T-helper 2 cell (primary cell): ENCODE data around the gene DYNLT5.
"Not testable (repeated sequence)": the region's sequence is repeated elsewhere in the genome, so short reads cannot be mapped to it uniquely, and the experiment has no call there.

Source experiments
- DNase-seq, 5 experiments: peaks; one replicate each; pipeline versions ENCODE4 v3.0.0 to v3.0.0-alpha.2; 2012 to 2022

DYNLT5 gene

GRCh38 chr1:66750577-66750976 is 1.7 kb upstream of the DYNLT5 start:
- DNase-seq = peak in 1 of 5 experiments; percentile 31

GRCh38 chr1:66751160-66751559 is 1.1 kb upstream of the DYNLT5 start:
- DNase-seq = no peak

GRCh38 chr1:66752671-66753371 is 562 bp downstream of the DYNLT5 start:
- no peak for DNase-seq

GRCh38 chr1:66757722-66758240 is 5.5 kb downstream of the DYNLT5 start:
- no peak for DNase-seq

GRCh38 chr1:66758241-66758755 is 6.0 kb downstream of the DYNLT5 start:
- DNase-seq = no peak

- DNase-seq = no peak
These were observed 8.2 kb downstream of the DYNLT5 start for GRCh38 chr1:66760506-66760905.

GRCh38 chr1:66761221-66761620 is 9.0 kb downstream of the DYNLT5 start:
- DNase-seq = no peak

- peak in 4 of 5 experiments; percentile 9 to 67 (median 16) for DNase-seq
These were observed 12.8 kb downstream of the DYNLT5 start for GRCh38 chr1:66764994-66765578.

GRCh38 chr1:66767626-66768025 is 15.4 kb downstream of the DYNLT5 start:
- DNase-seq = no peak

- no peak for DNase-seq
These were observed 16.7 kb downstream of the DYNLT5 start for GRCh38 chr1:66768965-66769364.

GRCh38 chr1:66769512-66770229 is 17.4 kb downstream of the DYNLT5 start:
- DNase-seq = peak in 2 of 5 experiments; percentile 1 to 72

GRCh38 chr1:66770240-66770639 is 18.0 kb downstream of the DYNLT5 start:
- DNase-seq = no peak

GRCh38 chr1:66770694-66771093 is 18.4 kb downstream of the DYNLT5 start:
- peak in 1 of 5 experiments; percentile 14 for DNase-seq

- no peak for DNase-seq
These were observed 21.0 kb downstream of the DYNLT5 start for GRCh38 chr1:66773227-66773626.

- DNase-seq = no peak
These were observed 22.2 kb downstream of the DYNLT5 start for GRCh38 chr1:66774438-66774837.

GRCh38 chr1:66775646-66776045 is 23.4 kb downstream of the DYNLT5 start:
- no peak for DNase-seq

- no peak for DNase-seq
These were observed 25.6 kb downstream of the DYNLT5 start for GRCh38 chr1:66777831-66778230.

GRCh38 chr1:66778266-66778665 is 26.0 kb downstream of the DYNLT5 start:
- DNase-seq = no peak

- DNase-seq = no peak
These were observed 26.7 kb downstream of the DYNLT5 start for GRCh38 chr1:66778969-66779368.

- no peak for DNase-seq
These were observed 27.3 kb downstream of the DYNLT5 start for GRCh38 chr1:66779475-66780078.

GRCh38 chr1:66785800-66786199 is 33.5 kb downstream of the DYNLT5 start:
- DNase-seq = not testable (repeated sequence)

- no peak for DNase-seq
These were observed 35.4 kb downstream of the DYNLT5 start for GRCh38 chr1:66787641-66788040.
